RWPE1 (cell line): Measurements from ENCODE around the gene PARP14.
"Not testable (repeated sequence)": the region's sequence is repeated elsewhere in the genome, so short reads cannot be mapped to it uniquely, and the experiment has no call there.

Experiments used
- CTCF ChIA-PET: fragments of 350-600 bp; sonication (Branson Sonifier 250); formaldehyde crosslinking; extraction: SDS; loops from one replicate; lab custom pipeline; 2021; lab: Yijun Ruan, JAX
- POLR2A ChIA-PET: fragments of 400-600 bp; formaldehyde crosslinking; extraction: SDS; loops from one replicate; lab custom pipeline; 2020; ENCODE audit warnings: antibody characterized with exemption; ENCODE audit not compliant: low non-redundant PET; lab: Yijun Ruan, JAX
- DNase-seq: peaks from one replicate; pipeline ENCODE4 v3.0.0; 2012; ENCODE audit warnings: low spot score
- H3K27ac ChIP-seq: fragments of 450-650 bp; 2 replicates; pipeline ENCODE4 v1.5.1; 2017
- CTCF ChIP-seq: fragments of 450-650 bp; conservative IDR thresholded peaks from 2 replicates; pipeline ENCODE4 v1.5.1; 2017; ENCODE audit warnings: low read depth, mild to moderate bottlenecking

PARP14 gene

GRCh38 chr3:122677216-122677615 is 3.4 kb upstream of the PARP14 start:
- no peak for TF ChIP-seq CTCF
- H3K27ac ChIP-seq = no peak overlapping the region
- no peak for DNase-seq
- CTCF ChIA-PET = no interaction called here
- POLR2A ChIA-PET = no interaction called here

GRCh38 chr3:122678506-122678905 is 2.1 kb upstream of the PARP14 start:
- H3K27ac ChIP-seq = no peak overlapping the region
- no peak for TF ChIP-seq CTCF
- no peak for DNase-seq
- ChIA-PET CTCF (interaction anchor here (0.6 to 2.5 kb wide), 9 partner anchors 19 to 288 kb away, joined by 3 to 23 read pairs (median 3); no protein-coding TSS in a partner anchor), POLR2A (no interaction called here)

GRCh38 chr3:122679085-122679881 is 1.4 kb upstream of the PARP14 start:
- peak overlapping the region; percentile 84 for H3K27ac ChIP-seq
- peak; percentile 77 for TF ChIP-seq CTCF
- POLR2A ChIA-PET = interaction anchor here (0.9 kb wide), 1 partner anchor 115 kb away, joined by 3 read pairs; the partner anchor contains the start of genes DTX3L and PARP9

GRCh38 chr3:122679882-122680474 is 661 bp upstream of the PARP14 start:
- POLR2A ChIA-PET = interaction anchor here (0.9 kb wide), 1 partner anchor 116 kb away, joined by 3 read pairs; the partner anchor contains the start of genes DTX3L and PARP9
- peak; percentile 8 for DNase-seq
- CTCF ChIA-PET = interaction anchor here (0.6 to 2.5 kb wide), 6 partner anchors 11 to 287 kb away, joined by 3 to 23 read pairs (median 4); no protein-coding TSS in a partner anchor
- TF ChIP-seq CTCF = no peak
- peak overlapping the region; percentile 84 for H3K27ac ChIP-seq

More at GRCh38 chr3:122679085-122679881, 1.4 kb upstream of the PARP14 start:
- CTCF ChIA-PET = interaction anchor here (0.5 to 2.5 kb wide), 15 partner anchors 10 to 289 kb away, joined by 3 to 23 read pairs (median 3); no protein-coding TSS in a partner anchor
- DNase-seq = peak; percentile 61

GRCh38 chr3:122681284-122681973 is 790 bp downstream of the PARP14 start:
- CTCF ChIA-PET = interaction anchor here (0.7 to 1.1 kb wide), 4 partner anchors 119 to 221 kb away, joined by 3 to 4 read pairs (median 4); no protein-coding TSS in a partner anchor
- no peak for DNase-seq
- POLR2A ChIA-PET = no interaction called here
- H3K27ac ChIP-seq = peak overlapping the region; percentile 84
- TF ChIP-seq CTCF = no peak

- no peak for TF ChIP-seq CTCF
- ChIA-PET POLR2A (no interaction called here), CTCF (interaction anchor here (0.8 kb wide), 1 partner anchor 142 kb away, joined by 4 read pairs; no protein-coding TSS in a partner anchor)
- no peak overlapping the region for H3K27ac ChIP-seq
- no peak for DNase-seq
Observed at GRCh38 chr3:122681974-122682409, 1.4 kb downstream of the PARP14 start.

GRCh38 chr3:122682778-122683411 is 2.3 kb downstream of the PARP14 start:
- POLR2A ChIA-PET, DNase-seq, H3K27ac ChIP-seq: not testable (repeated sequence)
- CTCF ChIA-PET = interaction anchor here (0.6 kb wide), 1 partner anchor 299 kb away, joined by 3 read pairs; the partner anchor contains the start of gene FAM162A
